Hypothalamus (tissue), 51 donors: ENCODE measurements around the gene FOXN3.
A peak's percentile ranks its signal among the peaks of the same experiment; 100 is the strongest.

Experiments used
- DNase-seq, 51 donors: peaks; one replicate each; lab custom pipeline; 2025; lab: John Stamatoyannopoulos, UW

Gene FOXN3

DNA sequence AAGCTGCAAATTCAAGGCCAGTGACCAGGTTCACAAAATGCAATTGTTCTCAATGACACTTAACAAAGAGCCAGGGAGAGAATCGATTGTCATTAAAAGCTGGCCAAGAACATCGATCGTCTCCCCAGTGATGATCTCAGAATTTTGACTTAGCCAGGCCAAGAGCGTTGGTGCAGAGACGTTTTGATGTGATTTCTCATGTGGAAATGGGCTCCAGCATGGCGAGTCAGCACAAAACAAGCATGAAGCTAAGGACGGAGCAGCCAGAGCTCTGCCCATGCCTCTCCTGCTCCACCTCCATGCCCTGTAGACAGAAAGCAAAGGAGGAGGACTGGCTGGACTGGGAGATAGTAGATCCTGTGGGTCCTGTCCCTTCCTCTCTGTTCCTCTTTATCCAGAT, 270.8 kb downstream of the FOXN3 start:
- DNase-seq: no peak

- DNase-seq: no peak
Measured at GRCh38 chr14:89144642-89145041, 272.4 kb downstream of the FOXN3 start.

DNA sequence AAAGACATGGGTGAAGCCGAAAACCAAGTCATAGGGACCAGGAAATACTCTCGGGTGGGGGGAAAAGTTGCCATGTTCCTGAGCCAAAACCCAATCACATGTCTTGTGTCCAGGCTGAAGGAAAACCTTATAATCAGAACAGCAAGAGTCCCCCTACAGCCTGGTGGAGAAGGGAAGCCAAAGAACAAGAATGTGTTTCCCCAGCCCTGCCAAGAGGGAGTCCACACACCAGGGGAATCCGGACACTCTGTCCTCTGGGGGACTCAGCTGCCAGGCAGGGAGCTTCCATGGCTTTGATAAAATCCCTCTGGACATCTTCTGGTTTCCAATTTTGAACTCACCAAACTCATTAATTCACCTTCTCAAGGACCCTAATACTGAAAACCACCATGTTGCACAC, 273.0 kb downstream of the FOXN3 start:
- no peak for DNase-seq

DNA sequence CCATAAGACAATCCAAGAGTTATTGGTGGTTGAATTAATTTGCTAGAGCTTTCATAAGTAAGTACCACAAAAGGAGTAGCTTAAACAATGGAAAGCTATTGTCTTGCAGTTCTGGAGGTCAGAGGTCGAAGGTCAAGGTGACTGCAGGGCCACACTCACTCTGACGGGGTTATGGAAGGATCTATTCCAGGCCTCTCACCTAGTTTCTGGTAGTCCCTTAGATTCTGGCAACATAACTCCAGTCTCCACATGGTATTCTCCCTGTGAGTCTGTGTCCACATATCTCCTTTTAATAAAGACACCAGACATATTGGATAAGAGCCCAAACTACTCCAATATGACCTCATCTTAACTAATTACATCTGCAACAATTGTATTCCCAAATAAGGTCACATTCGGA, 273.4 kb downstream of the FOXN3 start:
- no peak for DNase-seq

GRCh38 chr14:89142366-89142765, 274.7 kb downstream of the FOXN3 start:
- DNase-seq: no peak

- no peak for DNase-seq
Measured at GRCh38 chr14:89141862-89142261, 275.2 kb downstream of the FOXN3 start.

- DNase-seq: no peak
Measured at GRCh38 chr14:89140326-89140725, 276.7 kb downstream of the FOXN3 start.

GRCh38 chr14:89139404-89140247, 277.4 kb downstream of the FOXN3 start:
- no peak for DNase-seq

DNA sequence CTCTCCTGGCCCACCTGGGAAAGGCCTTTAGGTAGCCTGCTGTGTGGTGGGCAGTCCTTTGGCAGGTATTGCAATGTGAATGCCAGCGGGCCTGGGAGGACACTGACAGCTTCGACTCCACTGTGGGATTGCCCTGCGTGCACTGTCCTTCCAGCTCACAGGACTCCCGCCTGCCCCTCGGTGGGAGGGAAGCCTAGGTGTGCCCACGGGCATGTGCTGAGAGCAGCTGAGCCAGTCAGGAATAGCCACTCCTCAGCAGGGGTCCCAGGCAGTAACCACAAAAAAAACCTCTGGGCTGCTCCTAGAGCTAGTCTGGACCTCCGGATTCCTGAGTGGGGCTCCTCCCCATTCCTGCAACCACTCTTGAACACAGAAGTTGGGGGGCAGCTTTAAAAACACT, 278.2 kb downstream of the FOXN3 start:
- DNase-seq: no peak

DNA sequence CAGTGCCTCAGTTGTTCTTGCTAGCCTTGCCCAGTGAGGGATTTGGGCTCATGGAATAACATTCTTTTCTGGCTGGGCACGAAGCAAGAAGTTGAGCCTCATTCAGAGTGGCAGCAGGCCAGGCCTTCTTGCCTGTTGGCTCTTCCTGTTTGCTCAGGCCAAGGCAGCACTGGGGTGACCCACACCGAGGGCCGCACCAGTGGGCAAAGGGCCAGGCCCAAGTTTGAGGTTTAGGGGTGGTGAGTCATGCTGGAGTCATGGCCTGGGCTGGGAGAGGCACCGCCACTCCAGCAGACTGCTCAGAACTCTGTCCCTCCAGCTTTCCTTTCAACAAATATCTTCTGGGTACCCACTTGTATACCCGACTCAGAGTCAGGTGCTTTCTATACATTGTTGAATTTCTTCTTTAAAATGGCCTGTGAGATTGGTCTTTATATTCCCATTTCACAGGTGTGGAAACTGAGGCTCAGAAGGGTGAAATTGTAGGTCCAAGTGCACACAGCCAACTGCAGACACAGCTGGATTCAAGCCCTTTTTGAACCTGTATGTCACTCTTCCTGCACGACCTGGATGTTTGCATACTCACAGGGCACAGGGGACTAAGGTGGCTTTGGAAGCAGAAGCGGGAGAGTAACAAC, 279.4 kb downstream of the FOXN3 start:
- DNase-seq: peak in 2 of 51 donors; percentile 3 to 16

GRCh38 chr14:89136587-89136986, 280.4 kb downstream of the FOXN3 start:
- DNase-seq: no peak

GRCh38 chr14:89134640-89135039, 282.4 kb downstream of the FOXN3 start:
- no peak for DNase-seq

GRCh38 chr14:89131004-89131750, 285.9 kb downstream of the FOXN3 start:
- no peak for DNase-seq

DNA sequence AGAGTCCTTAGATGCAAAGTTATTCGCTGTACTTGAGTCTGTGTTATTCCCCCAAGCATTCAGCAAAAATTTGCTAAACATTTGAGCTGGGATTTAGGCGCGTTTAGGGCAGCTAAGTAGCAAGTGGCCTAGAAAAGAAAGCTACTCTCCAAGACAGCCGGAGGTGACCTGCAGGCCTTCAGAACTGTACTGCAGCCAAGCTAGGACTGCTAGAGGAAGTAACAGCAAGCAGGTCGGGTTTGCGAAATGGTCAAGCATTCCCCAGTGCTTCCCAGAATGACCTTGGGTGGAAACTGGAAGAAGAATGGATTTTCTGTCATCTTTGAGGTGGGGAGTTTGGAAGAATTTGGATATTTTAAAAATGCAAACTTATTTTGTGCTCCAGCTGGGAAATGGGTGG, 287.5 kb downstream of the FOXN3 start:
- peak in 1 of 51 donors; percentile 1 for DNase-seq

- no peak for DNase-seq
Measured at GRCh38 chr14:89128311-89129026, 288.6 kb downstream of the FOXN3 start.

- DNase-seq: no peak
Measured at GRCh38 chr14:89126461-89126860, 290.6 kb downstream of the FOXN3 start.

- no peak for DNase-seq
Measured at GRCh38 chr14:89125216-89125615, 291.8 kb downstream of the FOXN3 start.

GRCh38 chr14:89123851-89124250, 293.2 kb downstream of the FOXN3 start:
- no peak for DNase-seq

- DNase-seq: no peak
Measured at GRCh38 chr14:89123215-89123614, 293.8 kb downstream of the FOXN3 start.

GRCh38 chr14:89121968-89122620, 294.9 kb downstream of the FOXN3 start:
- DNase-seq: peak in 13 of 51 donors; percentile 2 to 34 (median 11)
